Prostate gland (tissue), 2 donors: ENCODE data around the gene TOM1L2. TPM values are rescaled to one million over a fixed set of nuclear protein-coding genes. Genes with fewer than 3 reads are reported as not detected.

Source experiments
- DNase-seq: peaks from one replicate; pipeline ENCODE4 v3.0.0-alpha.2; 2019; ENCODE audit warnings: low spot score
- H3K27ac ChIP-seq, 2 donors: fragments of 200-600 bp; sonication (generic); 2 replicates each; pipeline ENCODE4 v1.5.1; 2017 to 2019
- H3K27me3 ChIP-seq: fragments of 200-600 bp; sonication (generic); replicated peaks from 2 replicates; pipeline ENCODE4 v1.5.1; 2019; ENCODE audit not compliant: insufficient read depth
- H3K36me3 ChIP-seq, 2 donors: fragments of 200-600 bp; sonication (generic); 1 replicate in 1 of 2; 2 replicates in 1 of 2; pipeline versions ENCODE4 v1.5.1 to v1.8.1; 2017 to 2019
- H3K4me1 ChIP-seq: fragments of 200-600 bp; sonication (generic); replicated peaks from 2 replicates; pipeline ENCODE4 v1.5.1; 2019
- H3K4me3 ChIP-seq, 2 donors: fragments of 200-600 bp; sonication (generic); 2 replicates each; pipeline ENCODE4 v1.5.1; 2017 to 2019
- H3K9me3 ChIP-seq: fragments of 200-600 bp; sonication (generic); 2 replicates; pipeline ENCODE4 v1.5.1; 2017
- POLR2A ChIP-seq: fragments of 450-650 bp; IDR thresholded peaks from one replicate; pipeline ENCODE4 v1.6.1; 2016; ENCODE audit warnings: antibody characterized with exemption, mild to moderate bottlenecking
- POLR2AphosphoS5 ChIP-seq: sonication (generic); formaldehyde crosslinking; IDR thresholded peaks from one replicate; pipeline ENCODE4 v1.6.1; 2017; ENCODE audit warnings: antibody characterized with exemption
- WGBS: methylation state at CpG from one replicate; pipeline ENCODE4 v1.1.5; 2018; 5-methylcytosine and 5-hydroxymethylcytosine counted together
- intact Hi-C: fragments of 100-400 bp; cut with DNase I; formaldehyde crosslinking; loops from one replicate; pipeline ENCODE4 v1.14.2; 2022
- total RNA-seq, 2 donors: library from RNA; depleted of rRNA; stranded (reverse); fragments of >200 nt; gene quantifications; one replicate each; pipeline ENCODE4 v1.1.0, GENCODE V29; 2016
- TF ChIP-seq, protein P1 (sequence below), 4 experiments: fragments of 200-600 bp in 2 of 4; fragments of 450-650 bp in 2 of 4; sonication (generic) in 2 of 4; IDR thresholded peaks; 1 replicate in 3 of 4; 2 replicates in 1 of 4; pipeline ENCODE4 v1.5.1; 2016 to 2019; ENCODE audit warnings: antibody characterized with exemption in 4 of 4, mild to moderate bottlenecking in 2 of 4, moderate library complexity in 2 of 4

The TOM1L2 gene
- total RNA-seq, 2 donors from 2014 or later = 162 to 185 TPM

DNA sequence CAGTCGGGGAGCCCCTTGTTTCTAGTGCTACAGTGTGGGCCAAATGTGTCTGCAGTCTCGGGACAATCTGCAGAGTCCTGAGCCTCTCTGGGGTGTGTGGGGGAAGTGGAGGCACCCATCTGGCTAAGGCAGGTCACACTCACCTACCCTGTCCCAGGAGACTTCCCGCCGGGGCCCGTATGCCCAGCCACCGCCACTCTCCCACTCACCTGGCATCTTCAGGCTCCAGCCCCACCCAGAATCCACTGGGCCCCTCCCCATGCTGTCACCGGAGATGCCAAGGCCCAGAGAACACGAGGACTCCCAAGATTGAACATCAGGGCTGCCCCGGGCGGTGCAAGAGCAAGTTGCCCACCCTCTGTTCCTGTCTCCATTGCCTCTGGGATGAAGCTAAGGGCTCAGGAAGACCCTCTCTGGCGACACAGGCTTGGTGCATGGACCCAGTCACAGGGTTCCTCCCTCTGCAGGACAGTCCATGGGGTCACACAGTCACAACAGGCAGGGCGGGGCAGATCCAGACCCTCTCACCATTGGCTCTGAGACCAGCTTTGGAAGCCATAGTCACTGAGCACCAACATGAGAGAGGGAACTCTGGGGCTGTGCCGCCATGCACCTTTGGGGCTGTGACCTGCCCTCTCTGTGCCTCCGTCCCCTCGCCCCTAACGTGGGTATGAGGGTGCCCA is 173.5 kb downstream of the TOM1L2 start:
- Histone ChIP-seq H3K4me1 (no peaks in the 10 kb centered on the region), H3K9me3 (no peaks in the 10 kb centered on the region), H3K27ac (no peak overlapping the region), H3K36me3 (peaks cover 7% of the 10 kb centered on the region in 2 donors), H3K4me3 (no peak overlapping the region), H3K27me3 (no peaks in the 10 kb centered on the region)
- intact Hi-C loops = no loop called here
- 89% methylated on average over 16 of the region's 16 CpGs for WGBS
- TF ChIP-seq POLR2AphosphoS5 (no peak), POLR2A (no peak)
- TF ChIP-seq, protein P1, sequence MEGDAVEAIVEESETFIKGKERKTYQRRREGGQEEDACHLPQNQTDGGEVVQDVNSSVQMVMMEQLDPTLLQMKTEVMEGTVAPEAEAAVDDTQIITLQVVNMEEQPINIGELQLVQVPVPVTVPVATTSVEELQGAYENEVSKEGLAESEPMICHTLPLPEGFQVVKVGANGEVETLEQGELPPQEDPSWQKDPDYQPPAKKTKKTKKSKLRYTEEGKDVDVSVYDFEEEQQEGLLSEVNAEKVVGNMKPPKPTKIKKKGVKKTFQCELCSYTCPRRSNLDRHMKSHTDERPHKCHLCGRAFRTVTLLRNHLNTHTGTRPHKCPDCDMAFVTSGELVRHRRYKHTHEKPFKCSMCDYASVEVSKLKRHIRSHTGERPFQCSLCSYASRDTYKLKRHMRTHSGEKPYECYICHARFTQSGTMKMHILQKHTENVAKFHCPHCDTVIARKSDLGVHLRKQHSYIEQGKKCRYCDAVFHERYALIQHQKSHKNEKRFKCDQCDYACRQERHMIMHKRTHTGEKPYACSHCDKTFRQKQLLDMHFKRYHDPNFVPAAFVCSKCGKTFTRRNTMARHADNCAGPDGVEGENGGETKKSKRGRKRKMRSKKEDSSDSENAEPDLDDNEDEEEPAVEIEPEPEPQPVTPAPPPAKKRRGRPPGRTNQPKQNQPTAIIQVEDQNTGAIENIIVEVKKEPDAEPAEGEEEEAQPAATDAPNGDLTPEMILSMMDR (IDR thresholded peaks at IDR 0.05) = no peak
- DNase-seq = no peak

DNA sequence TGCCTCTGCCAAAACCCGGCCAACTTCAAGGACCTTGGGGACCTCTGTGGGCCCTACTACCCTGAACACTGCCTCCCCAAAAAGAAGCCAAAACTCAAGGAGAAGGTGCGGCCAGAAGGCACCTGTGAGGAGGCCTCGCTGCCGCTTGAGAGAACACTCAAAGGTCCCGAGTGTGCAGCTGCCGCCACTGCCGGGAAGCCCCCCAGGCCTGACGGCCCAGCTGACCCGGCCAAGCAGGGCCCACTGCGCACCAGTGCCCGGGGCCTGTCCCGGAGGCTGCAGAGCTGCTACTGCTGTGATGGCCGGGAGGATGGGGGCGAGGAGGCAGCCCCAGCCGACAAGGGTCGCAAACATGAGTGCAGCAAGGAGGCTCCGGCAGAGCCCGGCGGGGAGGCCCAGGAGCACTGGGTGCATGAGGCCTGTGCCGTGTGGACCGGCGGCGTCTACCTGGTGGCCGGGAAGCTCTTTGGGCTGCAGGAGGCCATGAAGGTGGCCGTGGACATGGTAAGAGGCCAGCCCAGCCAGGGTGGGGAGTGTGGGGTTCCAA is 174.1 kb downstream of the TOM1L2 start:
- Histone ChIP-seq H3K27me3 (no peaks in the 10 kb centered on the region), H3K4me1 (no peaks in the 10 kb centered on the region), H3K4me3 (no peak overlapping the region), H3K36me3 (peaks cover 7% of the 10 kb centered on the region in 2 donors), H3K27ac (no peak overlapping the region), H3K9me3 (no peaks in the 10 kb centered on the region)
- no peak for DNase-seq
- WGBS = 94% methylated on average over 24 of the region's 25 CpGs
- TF ChIP-seq, protein P1 (IDR thresholded peaks at IDR 0.05) = no peak
- no peak for TF ChIP-seq POLR2A
- no peak for TF ChIP-seq POLR2AphosphoS5
- intact Hi-C loops = no loop called here

DNA sequence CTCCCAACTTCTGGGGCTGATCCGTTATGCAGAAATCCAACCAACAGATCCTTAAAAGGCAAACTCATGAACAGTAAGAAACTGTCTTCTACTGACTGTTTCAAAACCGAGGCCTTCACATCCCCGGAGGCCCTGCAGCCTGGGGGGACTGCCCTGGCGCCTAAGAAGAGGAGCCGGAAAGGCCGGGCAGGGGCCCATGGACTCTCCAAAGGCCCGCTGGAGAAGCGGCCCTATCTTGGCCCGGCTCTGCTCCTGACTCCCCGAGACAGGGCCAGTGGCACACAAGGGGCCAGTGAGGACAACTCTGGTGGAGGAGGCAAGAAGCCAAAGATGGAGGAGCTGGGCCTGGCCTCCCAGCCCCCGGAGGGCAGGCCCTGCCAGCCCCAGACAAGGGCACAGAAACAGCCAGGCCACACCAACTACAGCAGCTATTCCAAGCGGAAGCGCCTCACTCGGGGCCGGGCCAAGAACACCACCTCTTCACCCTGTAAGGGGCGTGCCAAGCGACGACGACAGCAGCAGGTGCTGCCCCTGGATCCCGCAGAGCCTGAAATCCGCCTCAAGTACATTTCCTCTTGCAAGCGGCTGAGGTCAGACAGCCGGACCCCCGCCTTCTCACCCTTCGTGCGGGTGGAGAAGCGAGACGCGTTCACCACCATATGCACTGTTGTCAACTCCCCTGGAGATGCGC is 174.9 kb downstream of the TOM1L2 start:
- Histone ChIP-seq H3K27me3 (no peaks in the 10 kb centered on the region), H3K27ac (no peak overlapping the region), H3K36me3 (peaks cover 7% of the 10 kb centered on the region in 2 donors), H3K4me3 (no peak overlapping the region), H3K9me3 (no peaks in the 10 kb centered on the region), H3K4me1 (no peaks in the 10 kb centered on the region)
- intact Hi-C loops = no loop called here
- no peak for DNase-seq
- TF ChIP-seq POLR2AphosphoS5 (no peak), POLR2A (no peak)
- TF ChIP-seq, protein P1 (IDR thresholded peaks at IDR 0.05) = no peak
- WGBS = 91% methylated on average over 30 of the region's 30 CpGs

DNA sequence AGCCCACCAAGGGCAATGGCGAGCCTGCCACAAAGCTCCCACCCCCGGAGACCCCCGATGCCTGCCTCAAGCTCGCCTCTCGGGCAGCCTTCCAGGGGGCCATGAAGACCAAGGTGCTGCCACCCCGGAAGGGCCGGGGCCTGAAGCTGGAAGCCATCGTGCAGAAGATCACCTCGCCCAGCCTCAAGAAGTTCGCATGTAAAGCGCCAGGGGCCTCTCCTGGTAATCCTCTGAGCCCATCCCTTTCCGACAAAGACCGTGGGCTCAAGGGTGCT is 175.5 kb downstream of the TOM1L2 start:
- Histone ChIP-seq H3K27ac (no peak overlapping the region), H3K9me3 (no peaks in the 10 kb centered on the region), H3K4me3 (no peak overlapping the region), H3K36me3 (peaks cover 7% of the 10 kb centered on the region in 2 donors), H3K4me1 (no peaks in the 10 kb centered on the region), H3K27me3 (no peaks in the 10 kb centered on the region)
- intact Hi-C loops = no loop called here
- WGBS = 93% methylated on average over 13 of the region's 13 CpGs
- DNase-seq = no peak
- TF ChIP-seq POLR2A (no peak), POLR2AphosphoS5 (no peak)
- TF ChIP-seq, protein P1 (IDR thresholded peaks at IDR 0.05) = no peak
